NB4 (cell line): ENCODE results near the gene TOGARAM2.

Source experiments
- POLR2A ChIP-seq: IDR thresholded peaks from 2 replicates; pipeline ENCODE4 v1.6.1; 2011; ENCODE audit warnings: mild to moderate bottlenecking; ENCODE audit not compliant: insufficient read length; ENCODE audit errors: extremely low read depth
- TF ChIP-seq, protein P1 (sequence below): IDR thresholded peaks from one replicate; pipeline ENCODE4 v1.5.1; 2012; ENCODE audit warnings: low read depth, low read length

- TF ChIP-seq, protein P1, sequence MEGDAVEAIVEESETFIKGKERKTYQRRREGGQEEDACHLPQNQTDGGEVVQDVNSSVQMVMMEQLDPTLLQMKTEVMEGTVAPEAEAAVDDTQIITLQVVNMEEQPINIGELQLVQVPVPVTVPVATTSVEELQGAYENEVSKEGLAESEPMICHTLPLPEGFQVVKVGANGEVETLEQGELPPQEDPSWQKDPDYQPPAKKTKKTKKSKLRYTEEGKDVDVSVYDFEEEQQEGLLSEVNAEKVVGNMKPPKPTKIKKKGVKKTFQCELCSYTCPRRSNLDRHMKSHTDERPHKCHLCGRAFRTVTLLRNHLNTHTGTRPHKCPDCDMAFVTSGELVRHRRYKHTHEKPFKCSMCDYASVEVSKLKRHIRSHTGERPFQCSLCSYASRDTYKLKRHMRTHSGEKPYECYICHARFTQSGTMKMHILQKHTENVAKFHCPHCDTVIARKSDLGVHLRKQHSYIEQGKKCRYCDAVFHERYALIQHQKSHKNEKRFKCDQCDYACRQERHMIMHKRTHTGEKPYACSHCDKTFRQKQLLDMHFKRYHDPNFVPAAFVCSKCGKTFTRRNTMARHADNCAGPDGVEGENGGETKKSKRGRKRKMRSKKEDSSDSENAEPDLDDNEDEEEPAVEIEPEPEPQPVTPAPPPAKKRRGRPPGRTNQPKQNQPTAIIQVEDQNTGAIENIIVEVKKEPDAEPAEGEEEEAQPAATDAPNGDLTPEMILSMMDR: no peak
- TF ChIP-seq POLR2A: no peak
Observed at GRCh38 chr2:29032189-29032588, 51.1 kb downstream of the TOGARAM2 start.
